GM18951 (cell line): Measurements from ENCODE around the gene ARHGAP40.

Experiments used
- POLR2A ChIP-seq: IDR thresholded peaks from 4 replicates; pipeline ENCODE4 v1.6.1; 2011; ENCODE audit warnings: mild to moderate bottlenecking; ENCODE audit not compliant: insufficient read length, insufficient read depth; ENCODE audit errors: extremely low read depth
- in situ Hi-C: fragments of 300-500 bp; cut with MboI; formaldehyde crosslinking; loops from one replicate; pipeline ENCODE4 v1.12.0; 2022; ENCODE audit warnings: low sequenced_read_pairs, mixed read lengths, inconsistent platforms; ENCODE audit not compliant: unreplicated experiment

ARHGAP40 gene

DNA sequence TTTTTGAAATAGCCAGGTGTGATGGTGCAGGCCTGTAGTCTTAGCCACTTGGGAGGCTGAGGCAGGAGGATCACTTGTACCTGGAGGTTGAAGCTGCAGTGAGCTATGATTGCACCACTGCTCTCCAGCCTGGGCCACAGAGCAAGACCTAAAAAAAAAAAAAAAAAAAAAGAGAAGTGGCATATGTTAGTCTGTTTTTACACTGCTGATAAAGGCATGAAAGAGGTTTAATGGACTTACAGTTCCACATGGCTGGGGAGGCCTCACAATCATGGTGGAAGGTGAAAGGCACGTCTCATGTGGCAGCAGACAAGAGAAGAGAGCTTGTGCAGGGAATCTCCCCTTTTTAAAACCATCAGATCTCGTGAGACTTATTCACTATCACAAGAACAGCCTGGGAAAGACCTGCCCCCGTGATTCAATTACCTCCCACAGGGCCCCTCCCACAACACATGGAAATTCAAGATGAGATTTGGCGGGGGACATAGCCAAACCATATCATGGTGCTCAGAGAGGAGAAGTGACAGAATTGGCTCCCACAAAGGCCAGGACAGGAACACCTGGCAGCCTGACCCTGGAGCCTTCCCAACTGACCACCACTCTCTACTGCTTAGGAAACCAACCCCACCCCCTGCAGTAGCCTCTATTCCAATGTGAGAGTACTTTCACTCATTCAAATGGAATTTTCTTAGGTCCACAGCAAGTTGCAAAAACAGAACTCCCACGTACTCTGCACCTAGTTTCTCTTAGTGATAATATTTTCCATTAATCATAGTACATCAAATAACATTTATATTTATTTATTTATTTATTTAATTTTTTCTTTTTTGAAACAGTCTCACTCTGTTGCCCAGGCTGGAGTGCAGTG is 29.8 kb downstream of the ARHGAP40 start:
- in situ Hi-C loops = no loop called here
- no peak for TF ChIP-seq POLR2A

DNA sequence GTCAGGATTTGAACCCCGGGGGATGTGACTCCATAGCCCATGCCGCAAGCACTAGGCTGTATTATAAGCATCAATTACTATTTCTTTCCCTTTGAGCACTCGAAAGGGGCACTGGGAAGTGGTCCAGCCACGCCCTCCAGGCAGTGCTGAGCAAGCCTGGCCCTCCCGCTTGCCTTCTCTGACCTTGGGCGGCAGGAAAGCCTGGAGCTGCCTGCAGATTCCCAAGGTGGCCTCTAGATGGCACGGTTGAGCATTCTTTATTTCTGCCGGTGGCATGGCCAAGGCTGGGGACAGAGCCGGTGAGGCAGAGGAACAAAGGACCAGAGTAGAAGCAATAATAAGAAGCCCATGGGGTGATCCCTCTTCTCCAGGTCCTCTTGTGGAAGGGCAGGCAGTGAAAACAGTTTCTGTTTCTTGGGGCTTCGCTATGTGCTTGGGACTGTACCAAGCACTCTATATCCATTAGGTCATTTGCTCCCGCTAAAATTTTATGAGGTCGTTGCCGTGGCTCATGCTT is 32.0 kb downstream of the ARHGAP40 start:
- TF ChIP-seq POLR2A = no peak
- in situ Hi-C loops = no loop called here

DNA sequence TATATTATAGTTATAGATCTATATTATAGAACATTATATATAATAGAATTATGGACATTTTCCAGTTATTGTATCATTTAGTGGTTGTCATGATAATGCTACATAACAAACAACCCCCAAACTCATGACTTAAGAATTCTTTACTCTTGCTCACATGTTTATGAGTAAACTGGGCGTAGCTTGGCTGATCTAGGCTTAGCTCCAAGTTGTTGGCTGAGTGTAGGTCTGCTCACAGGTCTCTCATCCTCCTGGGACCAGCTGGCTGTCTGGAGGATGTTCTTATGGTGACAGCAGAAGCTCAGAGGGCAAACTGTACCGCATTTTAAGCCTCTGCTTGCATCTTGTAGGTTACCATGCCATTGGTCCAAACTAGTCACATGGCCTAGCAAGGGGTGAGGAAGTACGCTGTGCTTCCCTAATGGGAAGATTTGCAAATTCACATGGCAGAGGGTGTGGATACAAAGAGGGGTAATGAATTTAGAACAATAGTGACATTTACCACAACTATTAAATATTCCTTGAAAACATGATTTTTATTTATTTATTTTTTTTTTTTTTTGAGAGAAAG is 34.2 kb downstream of the ARHGAP40 start:
- no peak for TF ChIP-seq POLR2A
- in situ Hi-C loops = no loop called here

DNA sequence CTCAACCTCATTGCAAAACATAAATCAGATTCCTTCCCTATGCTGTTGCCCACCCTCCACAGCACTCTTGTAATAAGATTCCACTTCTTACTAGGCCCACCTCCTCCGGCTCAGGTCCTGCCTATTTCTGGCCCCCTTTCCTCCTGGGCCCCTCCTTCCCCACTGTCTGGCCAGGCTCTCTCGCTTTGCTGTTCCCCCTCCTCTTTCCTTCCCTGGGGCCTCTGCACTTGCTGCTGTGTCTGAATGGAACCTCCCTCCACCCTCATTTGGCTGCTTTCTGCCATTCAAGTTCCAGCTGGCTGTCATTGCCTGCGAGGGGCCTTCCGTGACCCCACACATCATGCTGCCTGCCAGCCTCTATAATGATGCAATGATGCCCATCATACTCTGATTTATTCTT is 38.9 kb downstream of the ARHGAP40 start:
- in situ Hi-C loops = loop anchor here (10.0 kb wide), 1 partner anchor 264 kb away; no protein-coding TSS in a partner anchor
- TF ChIP-seq POLR2A = no peak

DNA sequence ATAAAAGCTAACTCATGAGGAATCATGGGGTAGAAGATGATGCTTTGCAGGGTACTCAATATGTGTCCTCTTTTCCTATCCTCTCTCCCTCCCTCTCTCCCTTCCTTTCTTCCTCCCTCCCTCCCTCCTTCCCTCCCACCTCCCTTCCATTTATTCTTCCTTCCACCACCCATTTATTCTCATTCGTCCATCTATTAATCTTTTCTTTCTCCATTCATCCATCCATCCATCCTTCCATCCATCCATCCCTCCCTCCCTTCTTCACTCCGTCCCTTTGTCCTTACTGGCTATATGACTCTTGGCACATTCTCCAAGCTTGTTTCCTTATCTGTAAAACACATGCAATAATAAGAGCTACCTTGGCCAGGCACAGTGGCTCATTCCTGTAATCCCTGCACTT is 40.9 kb downstream of the ARHGAP40 start:
- in situ Hi-C loops = loop anchor here (10.0 kb wide), 1 partner anchor 262 kb away; no protein-coding TSS in a partner anchor
- no peak for TF ChIP-seq POLR2A

DNA sequence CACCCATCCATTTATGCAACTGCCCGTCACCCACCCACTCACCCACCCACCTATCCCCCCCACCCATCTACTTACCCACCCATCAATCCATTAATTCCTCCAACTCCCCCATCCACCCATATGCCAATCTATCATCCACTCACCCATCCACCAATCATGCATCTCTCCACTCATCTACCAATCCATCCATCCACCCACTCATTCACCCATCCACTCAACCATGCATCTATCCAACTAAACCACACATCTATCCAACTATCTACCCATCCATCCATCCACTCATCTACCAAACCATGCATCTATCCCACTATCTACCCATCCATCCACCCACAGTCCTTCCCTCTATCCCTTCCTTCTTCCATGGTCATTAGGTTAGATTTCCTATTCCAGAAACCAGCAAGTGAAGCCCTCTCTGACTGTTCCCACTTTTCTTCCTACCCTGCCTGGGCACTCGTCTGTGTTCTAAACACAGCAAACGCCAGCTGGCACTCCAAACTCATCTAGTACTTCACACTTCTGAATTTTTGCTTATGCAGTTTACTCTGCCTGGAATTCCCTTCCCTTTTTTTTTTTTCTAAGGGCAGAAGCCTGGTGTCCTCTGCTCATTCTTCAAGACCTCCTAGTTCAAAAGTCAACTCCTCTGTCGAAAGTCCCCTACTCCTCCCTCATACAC is 43.1 kb downstream of the ARHGAP40 start:
- in situ Hi-C loops = loop anchor here (10.0 kb wide), 1 partner anchor 260 kb away; no protein-coding TSS in a partner anchor
- TF ChIP-seq POLR2A = no peak

DNA sequence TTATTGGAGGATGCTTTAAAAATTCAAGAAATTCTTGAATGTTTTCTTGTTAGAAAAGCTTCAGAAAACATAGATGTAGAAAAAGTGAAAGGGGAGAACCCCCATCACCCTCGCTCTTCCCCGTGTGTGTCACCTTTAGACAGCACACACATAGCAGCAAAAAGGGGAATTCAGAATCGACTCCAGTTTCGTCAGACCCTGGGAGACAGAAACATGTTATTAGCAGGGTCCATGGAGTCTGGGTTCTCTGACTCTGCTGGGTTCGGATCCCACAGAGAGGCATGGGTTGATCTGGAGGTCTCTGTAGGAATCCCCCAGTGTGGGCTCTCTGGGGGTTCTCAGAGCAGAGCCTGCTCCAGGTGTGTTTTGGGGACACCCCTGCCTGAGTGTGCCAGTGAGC is 43.7 kb downstream of the ARHGAP40 start:
- in situ Hi-C loops = loop anchor here (10.0 kb wide), 1 partner anchor 259 kb away; no protein-coding TSS in a partner anchor
- TF ChIP-seq POLR2A = no peak

DNA sequence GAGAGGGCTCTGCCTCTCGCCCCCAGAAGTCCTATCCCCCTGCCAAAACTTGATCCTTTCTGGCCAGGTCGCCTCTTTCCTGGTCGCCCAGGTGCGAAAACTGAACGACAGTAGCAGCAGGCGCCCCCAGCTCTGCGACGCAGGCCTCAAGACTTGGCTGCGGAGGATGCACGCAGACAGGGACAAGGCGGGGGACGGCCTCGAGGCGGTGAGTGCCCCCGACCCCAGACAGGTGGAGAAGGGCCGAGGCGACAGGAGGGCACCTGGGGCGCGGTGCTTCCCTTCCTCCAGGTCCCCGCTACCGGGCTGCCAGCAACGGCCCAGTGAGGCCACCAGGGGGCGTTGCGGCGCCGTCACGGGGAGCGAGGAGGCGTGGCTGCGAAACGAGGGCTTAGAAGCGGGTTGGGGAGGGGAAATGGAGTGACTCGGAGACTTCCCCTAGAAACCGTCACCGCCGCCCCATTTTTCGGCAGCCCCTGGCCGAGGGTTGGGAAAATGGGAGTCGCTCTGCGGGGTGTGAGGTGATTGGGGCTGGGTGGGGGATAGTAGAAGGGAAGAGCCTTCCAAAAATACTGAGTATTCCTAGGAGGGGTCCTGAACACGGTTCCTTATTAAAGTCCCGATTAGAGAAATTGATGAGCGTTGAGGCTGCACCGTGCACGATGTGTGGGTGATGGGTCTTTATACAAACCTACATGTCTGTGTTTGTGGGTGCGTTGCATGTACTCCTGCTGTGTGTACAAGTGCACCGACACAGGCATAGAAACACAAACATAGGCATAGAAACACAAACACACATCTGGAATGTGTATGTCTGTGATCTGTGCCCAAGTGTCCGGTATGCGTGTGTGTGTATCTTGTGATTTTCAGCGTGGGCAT is 44.6 kb downstream of the ARHGAP40 start:
- no peak for TF ChIP-seq POLR2A
- in situ Hi-C loops = loop anchor here (10.0 kb wide), 1 partner anchor 259 kb away; no protein-coding TSS in a partner anchor

DNA sequence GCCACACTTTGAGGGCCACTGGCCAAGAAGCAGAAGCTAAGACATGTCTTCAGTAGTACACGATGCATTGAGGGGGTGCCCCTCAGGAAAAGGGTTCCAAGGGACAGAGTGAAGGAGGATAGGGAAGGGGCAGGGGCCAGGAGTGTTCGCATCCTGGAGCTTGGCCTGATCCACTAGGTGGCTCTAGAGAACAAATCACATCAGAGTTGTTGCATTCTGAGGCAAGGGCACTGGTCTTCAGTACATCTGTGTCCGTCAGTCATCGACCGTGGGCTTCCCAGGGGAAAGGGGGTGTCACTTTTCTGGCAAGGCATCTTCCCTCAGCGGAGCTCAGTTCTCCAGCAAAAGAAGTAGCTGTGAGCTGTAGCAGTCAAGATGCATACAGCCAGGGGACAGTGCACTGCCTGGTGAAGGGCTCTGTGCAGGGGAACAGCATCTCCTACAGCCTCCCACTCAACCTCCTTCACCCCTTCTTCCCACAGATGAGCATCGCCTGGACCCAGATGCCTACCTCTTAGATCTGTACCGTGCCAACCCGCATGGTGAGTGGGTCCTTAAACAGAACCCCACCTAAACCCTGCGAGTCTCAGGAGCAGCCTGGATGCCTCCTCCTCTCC is 47.8 kb downstream of the ARHGAP40 start:
- in situ Hi-C loops = loop anchor here (10.0 kb wide), 1 partner anchor 255 kb away; no protein-coding TSS in a partner anchor
- TF ChIP-seq POLR2A = no peak

DNA sequence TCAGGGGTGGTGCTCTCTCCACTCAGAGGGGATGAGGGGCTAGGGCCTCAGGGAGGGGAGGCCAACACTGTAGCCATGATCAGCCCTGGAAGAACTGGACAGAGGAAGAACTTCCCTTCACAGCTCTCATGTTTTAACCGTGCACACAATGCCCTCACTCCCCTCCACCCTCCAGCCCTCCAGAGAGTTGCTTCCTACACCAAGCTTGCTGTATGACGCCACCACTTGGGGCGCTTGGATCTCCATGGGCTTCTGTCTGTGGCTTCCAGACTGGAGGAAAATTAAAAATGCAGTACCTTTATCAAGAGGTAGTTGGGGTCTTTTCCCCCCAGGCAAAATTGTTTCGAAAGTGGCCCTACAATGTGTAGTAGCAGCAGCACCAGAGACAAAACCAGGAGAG is 48.4 kb downstream of the ARHGAP40 start:
- in situ Hi-C loops = loop anchor here (10.0 kb wide), 1 partner anchor 105 kb away; no protein-coding TSS in a partner anchor
- no peak for TF ChIP-seq POLR2A

DNA sequence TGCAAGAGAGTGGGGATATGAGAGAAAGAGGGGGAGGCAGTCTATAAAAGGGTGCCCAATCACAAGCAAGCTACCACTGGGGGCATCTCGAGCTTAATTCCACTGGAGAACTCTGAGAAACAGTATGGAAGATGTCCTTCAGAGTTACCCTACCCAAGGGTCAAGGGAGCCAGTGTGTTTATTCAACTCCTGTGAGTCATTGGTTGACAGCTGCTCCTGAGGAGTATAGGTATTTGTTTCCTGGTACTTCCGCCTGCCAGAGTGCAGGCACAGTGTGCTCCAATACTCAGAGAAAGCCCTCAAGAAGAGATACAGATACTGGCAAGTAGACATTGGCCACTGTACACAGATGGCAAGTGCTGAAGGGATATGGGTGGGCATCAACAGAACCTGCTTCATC is 49.5 kb downstream of the ARHGAP40 start:
- in situ Hi-C loops = loop anchor here (10.0 kb wide), 1 partner anchor 104 kb away; no protein-coding TSS in a partner anchor
- no peak for TF ChIP-seq POLR2A

DNA sequence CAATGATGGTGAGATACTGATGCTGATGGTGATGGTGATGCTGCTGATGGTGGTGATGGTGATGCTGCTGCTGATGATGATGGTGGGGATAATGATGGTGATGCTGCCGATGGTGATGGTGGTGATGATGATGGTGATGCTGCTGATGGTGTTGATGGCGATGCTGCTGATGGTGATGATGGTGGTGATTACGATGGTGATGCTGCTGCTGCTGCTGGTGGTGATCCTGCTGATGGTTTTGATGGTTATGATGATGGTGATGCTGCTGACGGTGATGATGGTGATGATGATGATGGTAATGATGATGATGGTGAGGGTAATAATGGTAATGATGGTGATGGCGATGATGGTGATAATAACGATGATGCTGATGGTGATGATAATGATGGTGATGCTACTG is 50.0 kb downstream of the ARHGAP40 start:
- in situ Hi-C loops = loop anchor here (10.0 kb wide), 1 partner anchor 103 kb away; no protein-coding TSS in a partner anchor
- TF ChIP-seq POLR2A = no peak
